ENCODE measurements around the gene TSPAN7.

DNA sequence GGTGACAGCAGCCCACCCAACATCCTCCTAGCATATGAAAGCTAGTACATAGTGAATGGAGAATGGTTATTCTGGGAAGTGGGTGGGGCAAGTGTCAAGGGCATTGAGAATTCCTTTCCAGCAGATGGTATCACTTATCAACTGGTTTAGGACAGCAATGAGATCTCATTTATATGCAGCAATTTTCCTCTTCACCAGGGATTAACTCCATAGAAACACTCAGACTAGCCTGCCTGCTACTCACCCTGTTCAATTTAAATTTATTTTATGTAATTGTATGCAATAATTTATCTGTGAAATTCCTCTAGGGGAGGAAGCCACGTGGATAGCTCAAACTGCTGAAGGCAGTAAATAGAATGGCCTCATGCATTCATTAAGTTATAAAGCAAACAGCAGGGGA is 138.4 kb downstream of the TSPAN7 start:
- TF ChIP-seq EZH2 (IDR thresholded peaks at IDR 0.05; ENCODE audit: borderline replicate concordance, low read length), result no peak
- TF ChIP-seq, protein P1, sequence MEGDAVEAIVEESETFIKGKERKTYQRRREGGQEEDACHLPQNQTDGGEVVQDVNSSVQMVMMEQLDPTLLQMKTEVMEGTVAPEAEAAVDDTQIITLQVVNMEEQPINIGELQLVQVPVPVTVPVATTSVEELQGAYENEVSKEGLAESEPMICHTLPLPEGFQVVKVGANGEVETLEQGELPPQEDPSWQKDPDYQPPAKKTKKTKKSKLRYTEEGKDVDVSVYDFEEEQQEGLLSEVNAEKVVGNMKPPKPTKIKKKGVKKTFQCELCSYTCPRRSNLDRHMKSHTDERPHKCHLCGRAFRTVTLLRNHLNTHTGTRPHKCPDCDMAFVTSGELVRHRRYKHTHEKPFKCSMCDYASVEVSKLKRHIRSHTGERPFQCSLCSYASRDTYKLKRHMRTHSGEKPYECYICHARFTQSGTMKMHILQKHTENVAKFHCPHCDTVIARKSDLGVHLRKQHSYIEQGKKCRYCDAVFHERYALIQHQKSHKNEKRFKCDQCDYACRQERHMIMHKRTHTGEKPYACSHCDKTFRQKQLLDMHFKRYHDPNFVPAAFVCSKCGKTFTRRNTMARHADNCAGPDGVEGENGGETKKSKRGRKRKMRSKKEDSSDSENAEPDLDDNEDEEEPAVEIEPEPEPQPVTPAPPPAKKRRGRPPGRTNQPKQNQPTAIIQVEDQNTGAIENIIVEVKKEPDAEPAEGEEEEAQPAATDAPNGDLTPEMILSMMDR (IDR thresholded peaks at IDR 0.05; ENCODE audit: low read length), result no peak
